NT2/D1 (cell line): ENCODE results near the gene SPATA12.
A peak's percentile ranks its signal among the peaks of the same experiment; 100 is the strongest.

ENCODE experiments used
- DNase-seq: peaks from one replicate; pipeline ENCODE4 v3.0.0-alpha.2; 2011; ENCODE audit warnings: low read depth, low spot score
- H3K27me3 ChIP-seq: 2 replicates; pipeline ENCODE4 v1.6.0; 2011; ENCODE audit warnings: mild to moderate bottlenecking; ENCODE audit not compliant: insufficient read length, insufficient read depth
- H3K36me3 ChIP-seq: 2 replicates; pipeline ENCODE4 v1.6.1; 2011; ENCODE audit warnings: mild to moderate bottlenecking, low read length, mixed read lengths; ENCODE audit not compliant: insufficient read depth, insufficient read length
- H3K4me1 ChIP-seq: 2 replicates; pipeline ENCODE4 v1.5.1; 2011; ENCODE audit not compliant: insufficient read depth, insufficient read length
- H3K4me3 ChIP-seq: 2 replicates; pipeline ENCODE4 v1.5.1; 2011; ENCODE audit warnings: low read depth; ENCODE audit not compliant: insufficient read length
- H3K9ac ChIP-seq: 2 replicates; pipeline ENCODE4 v1.6.0; 2011; ENCODE audit warnings: low read depth; ENCODE audit not compliant: insufficient read length
- H3K9me3 ChIP-seq: 2 replicates; pipeline ENCODE4 v1.5.1; 2011; ENCODE audit warnings: mild to moderate bottlenecking, low read length; ENCODE audit not compliant: insufficient read depth
- SUZ12 ChIP-seq: IDR thresholded peaks from 2 replicates; pipeline ENCODE4 v1.6.1; 2011; ENCODE audit not compliant: insufficient read length, insufficient read depth; ENCODE audit errors: extremely low read depth
- YY1 ChIP-seq: IDR thresholded peaks from 2 replicates; pipeline ENCODE4 v1.6.1; 2011; ENCODE audit not compliant: insufficient read length, insufficient read depth
- ZNF274 ChIP-seq: IDR thresholded peaks from 2 replicates; pipeline ENCODE4 v1.6.1; 2011; ENCODE audit warnings: mild to moderate bottlenecking, low read depth, low read length

SPATA12 gene, protein sequence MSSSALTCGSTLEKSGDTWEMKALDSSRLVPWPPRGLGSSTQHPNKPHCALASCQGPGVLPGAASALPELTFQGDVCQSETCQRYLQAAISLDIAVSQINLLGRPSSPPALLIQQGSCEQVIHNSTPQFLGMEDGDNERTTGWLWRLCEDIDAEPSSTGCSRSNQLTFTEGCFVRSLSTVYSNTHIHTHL

DNA sequence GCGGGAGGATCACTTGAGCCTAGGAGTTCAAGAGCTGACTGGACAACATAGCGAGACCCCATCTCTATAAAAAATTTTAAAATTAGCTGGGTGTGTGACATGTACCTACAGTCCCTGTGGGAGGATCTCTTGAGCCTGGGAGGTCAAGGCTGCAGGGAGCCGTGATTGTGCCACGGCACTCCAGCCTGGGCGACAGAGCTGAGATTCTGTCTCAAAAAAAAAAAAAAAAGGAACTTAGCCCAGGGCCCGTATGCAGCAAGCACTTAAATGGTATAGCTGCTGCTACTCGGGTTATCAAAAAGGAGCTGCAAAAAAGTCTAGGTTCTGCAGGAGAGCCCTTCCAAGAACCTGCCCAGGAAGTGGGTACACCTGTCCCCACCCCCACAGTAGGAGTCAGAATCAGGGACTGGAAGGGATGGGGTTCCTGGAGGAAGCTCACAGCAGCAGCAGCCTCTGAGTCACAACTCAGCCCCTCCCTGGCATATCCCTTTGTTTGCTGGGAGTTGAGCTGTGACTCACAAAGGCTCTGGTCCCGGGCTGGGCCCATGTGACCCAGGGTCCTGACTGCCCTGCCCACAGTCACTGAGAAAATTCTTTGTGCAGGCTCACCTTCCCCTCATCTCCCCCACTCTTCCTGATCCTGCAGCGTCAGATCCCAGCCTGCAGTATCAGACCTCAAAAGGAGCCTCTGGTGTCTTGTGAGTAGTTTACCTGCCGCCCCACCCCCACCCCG lies at the start of gene SPATA12:
Gene SPATA12, plus strand, starts transcription at position 576 of the 733 bp plus-strand sequence. CDS start 13,031 bp downstream, outside the sequence.
- H3K9ac ChIP-seq: peak within 1 kb of the TSS; percentile 63

DNA sequence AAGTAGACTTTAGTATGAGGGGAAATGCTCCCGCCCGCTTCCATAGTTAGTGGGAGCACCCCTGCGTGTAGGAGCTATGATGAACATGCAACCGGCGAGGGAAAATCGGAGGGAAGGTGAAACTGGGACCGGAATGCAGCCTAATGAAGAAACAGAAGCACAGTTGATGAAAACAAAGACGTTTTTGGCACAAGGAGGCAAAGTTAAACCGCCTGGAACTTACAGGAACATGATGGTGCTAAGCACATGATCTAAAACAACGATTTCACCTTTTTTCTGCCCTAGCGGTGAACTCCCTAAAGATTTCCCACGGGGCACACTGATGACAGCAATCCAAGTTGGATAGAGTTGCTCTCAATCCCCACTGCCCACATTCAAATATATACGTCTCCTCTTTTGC lies 49.4 kb upstream of the SPATA12 start:
- Histone ChIP-seq H3K9me3 (peaks cover 20% of the 10 kb centered on the region; the same call in 1 of the 2 replicates), H3K27me3 (no peaks in the 10 kb centered on the region), H3K9ac (no peak overlapping the region), H3K36me3 (no peaks in the 10 kb centered on the region), H3K4me3 (no peak overlapping the region), H3K4me1 (peaks cover 18% of the 10 kb centered on the region)
- no peak for TF ChIP-seq SUZ12
- TF ChIP-seq YY1: no peak
- TF ChIP-seq ZNF274: no peak
- no peak for DNase-seq

More for the DNA sequence above, at the start of gene SPATA12:
- Histone ChIP-seq H3K27me3 (no peaks in the 10 kb centered on the region), H3K9me3 (no peaks in the 10 kb centered on the region), H3K4me3 (peak within 1 kb of the TSS; percentile 21), H3K4me1 (peaks cover 2% of the 10 kb centered on the region), H3K36me3 (no peaks in the 10 kb centered on the region)
- TF ChIP-seq YY1: no peak
- TF ChIP-seq SUZ12: no peak
- TF ChIP-seq ZNF274: no peak
- peak; percentile 91 for DNase-seq

DNA sequence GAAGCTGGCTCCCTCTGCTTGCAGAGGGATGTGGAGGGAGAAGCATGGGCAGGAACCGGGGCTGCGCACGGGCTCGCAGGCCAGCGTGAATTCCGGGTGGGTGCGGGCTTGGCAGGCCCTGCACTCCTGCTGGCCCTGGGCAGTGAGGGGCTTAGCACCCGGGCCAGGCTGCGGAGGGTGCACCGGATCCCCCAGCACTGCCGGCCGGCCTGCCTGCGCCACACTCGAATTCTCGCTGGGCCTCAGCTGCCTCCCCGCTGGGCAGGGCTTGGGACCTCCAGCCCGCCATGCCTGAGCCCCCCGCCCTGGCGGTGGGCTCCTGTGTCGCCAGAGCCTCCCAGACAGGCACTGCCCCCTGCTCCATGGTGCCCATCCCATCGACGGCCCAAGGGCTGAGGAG lies 47.6 kb upstream of the SPATA12 start:
- no peak for DNase-seq
- Histone ChIP-seq H3K9me3 (peaks cover 20% of the 10 kb centered on the region; the same call in 1 of the 2 replicates), H3K4me1 (peaks cover 8% of the 10 kb centered on the region), H3K9ac (no peak overlapping the region), H3K27me3 (no peaks in the 10 kb centered on the region), H3K4me3 (no peak overlapping the region), H3K36me3 (no peaks in the 10 kb centered on the region)
- TF ChIP-seq ZNF274 (no peak), SUZ12 (no peak), YY1 (no peak)

DNA sequence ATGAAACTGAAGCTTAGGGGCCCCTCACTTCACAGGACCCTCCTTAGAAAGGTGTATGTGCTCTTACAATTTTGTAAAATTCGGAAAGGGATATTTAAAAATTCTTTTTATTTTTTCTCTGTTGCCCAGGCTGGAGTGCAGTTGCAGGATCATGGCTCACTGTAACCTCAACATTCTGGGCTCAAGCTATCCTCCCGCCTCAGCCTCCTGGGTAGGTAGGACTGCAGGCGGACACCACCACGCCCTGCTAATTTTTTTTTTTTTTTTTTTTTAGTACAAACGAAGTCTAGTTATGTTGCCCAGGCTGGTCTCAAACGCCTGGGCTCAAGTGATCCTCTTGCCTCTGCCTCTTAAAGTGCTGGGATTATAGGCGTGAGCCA lies 45.1 kb upstream of the SPATA12 start:
- H3K9ac ChIP-seq: peak overlapping the region; percentile 17

DNA sequence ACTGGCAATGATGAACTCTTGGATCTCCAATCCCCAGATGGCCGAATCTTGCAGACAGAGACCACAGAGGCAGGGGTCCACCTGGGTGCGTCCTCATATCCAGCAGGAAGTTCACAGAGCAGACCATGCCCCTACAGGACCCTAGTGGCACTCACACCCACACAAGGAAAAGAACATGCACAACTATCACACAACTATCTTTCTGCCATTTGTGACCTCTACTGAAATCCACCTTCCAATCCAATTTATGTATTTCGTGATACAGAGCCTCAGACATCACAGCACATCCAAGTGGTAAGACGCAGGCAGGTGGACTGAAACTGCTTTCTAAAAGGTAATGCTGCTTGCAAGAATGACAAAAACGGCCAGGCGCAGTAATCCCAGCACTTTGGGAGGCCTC lies 44.6 kb upstream of the SPATA12 start:
- TF ChIP-seq YY1 (no peak), ZNF274 (no peak), SUZ12 (no peak)
- H3K27me3 ChIP-seq: no peaks in the 10 kb centered on the region
- H3K4me3 ChIP-seq: no peak overlapping the region
- no peak for DNase-seq
- H3K36me3 ChIP-seq: no peaks in the 10 kb centered on the region
- peaks cover 20% of the 10 kb centered on the region; the same call in 1 of the 2 replicates for H3K9me3 ChIP-seq
- H3K4me1 ChIP-seq: peaks cover 6% of the 10 kb centered on the region
- no peak overlapping the region for H3K9ac ChIP-seq

More for the DNA sequence above, 45.1 kb upstream of the SPATA12 start:
- TF ChIP-seq YY1 (no peak), ZNF274 (no peak), SUZ12 (no peak)
- no peaks in the 10 kb centered on the region for H3K27me3 ChIP-seq
- no peak overlapping the region for H3K4me3 ChIP-seq
- DNase-seq: no peak
- peaks cover 20% of the 10 kb centered on the region; the same call in 1 of the 2 replicates for H3K9me3 ChIP-seq
- no peaks in the 10 kb centered on the region for H3K36me3 ChIP-seq
- peaks cover 6% of the 10 kb centered on the region for H3K4me1 ChIP-seq

DNA sequence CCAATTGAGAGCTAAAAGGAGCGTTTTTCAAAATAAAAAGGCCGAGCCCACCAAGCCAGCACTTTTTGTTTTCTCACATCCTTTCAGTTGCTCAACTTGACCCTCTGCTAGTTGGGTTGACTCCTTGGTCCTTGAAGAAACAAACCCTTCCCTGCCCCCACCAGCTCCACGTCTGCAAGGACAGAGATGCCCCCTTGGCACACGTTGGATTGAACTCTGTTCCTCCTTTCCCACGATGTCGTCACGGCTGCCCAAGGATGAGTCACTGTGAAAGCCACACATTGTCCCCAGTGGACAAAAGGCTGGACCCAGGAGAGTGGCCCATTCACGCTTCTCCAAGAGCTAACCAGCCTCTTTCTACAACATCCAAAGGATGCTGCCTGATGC lies 43.0 kb upstream of the SPATA12 start:
- Histone ChIP-seq H3K36me3 (no peaks in the 10 kb centered on the region), H3K4me1 (peaks cover 6% of the 10 kb centered on the region), H3K4me3 (no peak overlapping the region), H3K27me3 (no peaks in the 10 kb centered on the region), H3K9ac (no peak overlapping the region), H3K9me3 (peaks cover 16% of the 10 kb centered on the region; the same call in 1 of the 2 replicates)
- TF ChIP-seq YY1 (no peak), ZNF274 (no peak), SUZ12 (no peak)
- no peak for DNase-seq

DNA sequence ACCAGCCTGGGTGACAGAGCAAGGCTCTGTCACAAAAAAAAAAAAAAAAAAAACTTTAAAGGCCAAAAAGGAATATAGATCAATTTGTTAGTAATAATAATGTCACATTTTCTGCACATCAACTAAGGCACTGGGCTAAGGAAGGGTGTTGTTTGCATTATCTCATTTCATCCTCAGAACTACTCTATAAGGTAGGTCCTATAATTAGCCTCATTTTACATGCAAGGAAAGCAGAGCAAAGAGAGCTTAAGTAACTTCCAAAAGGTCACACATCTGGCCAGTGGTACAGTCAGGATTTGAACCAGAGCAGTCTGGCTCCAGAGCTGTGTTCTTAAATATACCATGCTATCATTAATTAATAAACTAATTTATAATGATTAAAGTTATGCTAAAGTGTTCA lies 42.2 kb upstream of the SPATA12 start:
- no peak for TF ChIP-seq ZNF274
- no peak for TF ChIP-seq YY1
- no peak for TF ChIP-seq SUZ12
- Histone ChIP-seq H3K27me3 (no peaks in the 10 kb centered on the region), H3K4me3 (no peak overlapping the region), H3K9me3 (peaks cover 8% of the 10 kb centered on the region; the same call in 1 of the 2 replicates), H3K4me1 (peaks cover 6% of the 10 kb centered on the region), H3K9ac (no peak overlapping the region), H3K36me3 (no peaks in the 10 kb centered on the region)
- no peak for DNase-seq
